NB4 (cell line): ENCODE data around the gene MAN1A1.
"Not testable (repeated sequence)": the region's sequence is repeated elsewhere in the genome, so short reads cannot be mapped to it uniquely, and the experiment has no call there.

Source experiments
- CTCF ChIP-seq: IDR thresholded peaks from one replicate; pipeline ENCODE4 v1.5.1; 2012; ENCODE audit warnings: low read depth, low read length
- POLR2A ChIP-seq: IDR thresholded peaks from 2 replicates; pipeline ENCODE4 v1.6.1; 2011; ENCODE audit warnings: mild to moderate bottlenecking; ENCODE audit not compliant: insufficient read length; ENCODE audit errors: extremely low read depth

GRCh38 chr6:119156082-119156481, 193.5 kb downstream of the MAN1A1 start:
- not testable (repeated sequence) for TF ChIP-seq POLR2A, CTCF
